Stimulated activated CD4-positive, alpha-beta T cell treated with anti-CD3 and anti-CD28 coated beads, Interleukin-15, amount 100 ng/mL, for 24 hours (primary cell): Measurements from ENCODE around the gene MTTP.
"Not testable (repeated sequence)": the region's sequence is repeated elsewhere in the genome, so short reads cannot be mapped to it uniquely, and the experiment has no call there.

Source experiments
- DNase-seq: peaks from one replicate; pipeline ENCODE4 v3.0.0-alpha.2; 2020

The MTTP gene

DNA sequence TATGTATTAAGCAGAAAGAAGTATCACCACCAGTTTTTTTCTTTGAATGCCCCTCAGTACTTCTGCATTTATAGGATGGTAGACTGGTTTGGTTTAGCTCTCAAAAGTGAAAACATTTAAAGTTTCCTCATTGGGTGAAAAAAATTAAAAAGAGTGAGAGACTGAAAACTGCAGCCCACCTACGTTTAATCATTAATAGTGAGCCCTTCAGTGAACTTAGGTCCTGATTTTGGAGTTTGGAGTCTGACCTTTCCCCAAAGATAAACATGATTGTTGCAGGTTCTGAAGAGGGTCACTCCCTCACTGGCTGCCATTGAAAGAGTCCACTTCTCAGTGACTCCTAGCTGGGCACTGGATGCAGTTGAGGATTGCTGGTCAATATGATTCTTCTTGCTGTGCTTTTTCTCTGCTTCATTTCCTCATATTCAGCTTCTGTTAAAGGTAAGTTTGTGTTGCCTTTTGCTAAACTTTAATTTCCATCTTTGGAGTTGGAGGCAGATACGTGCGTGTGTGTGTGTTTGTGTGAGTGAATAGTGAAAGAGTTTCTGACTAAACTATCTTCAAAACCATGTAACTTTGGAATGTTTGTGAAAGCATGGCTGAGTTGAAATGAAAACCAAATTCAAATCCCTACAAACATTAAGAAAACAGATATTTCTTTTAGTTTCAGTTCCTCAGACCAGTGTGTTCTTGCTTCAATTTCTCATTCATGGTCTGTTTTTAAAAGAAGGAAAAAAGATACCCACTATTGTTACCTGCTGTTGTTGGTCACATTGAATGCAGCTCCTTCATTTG lies at the start of gene MTTP:
TSS of gene MTTP (plus strand) at position 295 of the 795 bp plus-strand sequence. CDS start at position 381, 86 bp downstream.
- no peak for DNase-seq

DNA sequence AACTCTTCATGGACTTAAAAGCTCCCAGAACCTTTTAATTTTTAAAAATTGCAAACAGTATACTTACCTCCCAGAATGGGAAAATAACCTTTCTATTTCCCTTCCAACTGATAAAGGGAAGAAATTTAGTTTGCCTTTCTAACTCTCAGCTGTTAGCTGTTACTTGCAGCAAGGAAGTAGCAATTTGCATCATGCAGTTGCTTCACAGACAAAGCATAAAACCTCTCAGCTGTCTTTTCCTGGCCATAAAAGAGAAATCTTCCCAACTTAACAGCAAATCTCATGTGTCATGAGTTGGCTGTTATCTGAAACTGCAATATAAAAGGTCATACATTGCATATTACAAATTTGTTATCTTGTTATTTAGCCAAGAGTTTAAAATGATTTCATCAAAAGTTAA lies 45.4 kb upstream of the MTTP start:
- no peak for DNase-seq

DNA sequence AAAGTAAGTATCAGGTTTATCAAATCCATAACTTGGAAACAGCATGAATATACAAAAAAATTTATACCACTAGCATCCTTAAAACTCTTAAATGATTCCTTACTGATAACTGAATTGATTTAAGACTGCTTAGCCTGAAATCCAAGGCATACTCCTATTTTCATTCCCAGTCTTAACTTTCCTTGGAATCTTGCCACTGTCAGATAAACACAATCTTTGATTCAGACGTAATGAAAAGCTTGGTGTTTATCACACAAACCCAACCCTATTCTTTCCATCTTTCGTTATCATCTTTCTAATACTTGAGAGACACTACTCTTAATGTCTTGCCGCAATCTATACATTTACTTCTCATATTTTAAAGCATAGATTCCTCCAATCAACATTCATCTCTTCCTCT lies 44.7 kb upstream of the MTTP start:
- DNase-seq, result no peak

DNA sequence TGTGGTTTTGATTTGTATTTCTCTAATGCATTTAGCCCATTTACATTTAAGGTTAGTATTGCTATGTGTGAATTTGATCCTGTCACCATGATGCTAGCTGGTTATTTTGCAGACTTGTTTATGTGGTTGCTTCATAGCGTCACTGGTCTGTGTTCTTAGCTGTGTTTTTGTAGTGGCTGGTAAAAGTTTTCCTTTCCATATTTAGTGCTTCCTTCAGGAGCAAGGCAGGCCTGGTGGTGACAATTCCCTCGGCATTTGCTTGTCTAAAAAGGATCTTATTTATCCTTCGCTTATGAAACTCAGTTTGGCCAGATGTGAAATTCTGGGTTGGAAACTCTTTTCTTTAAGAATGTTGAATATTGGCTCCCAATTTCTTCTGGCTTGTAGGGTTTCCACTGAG lies 39.9 kb upstream of the MTTP start:
- DNase-seq, result not testable (repeated sequence)

DNA sequence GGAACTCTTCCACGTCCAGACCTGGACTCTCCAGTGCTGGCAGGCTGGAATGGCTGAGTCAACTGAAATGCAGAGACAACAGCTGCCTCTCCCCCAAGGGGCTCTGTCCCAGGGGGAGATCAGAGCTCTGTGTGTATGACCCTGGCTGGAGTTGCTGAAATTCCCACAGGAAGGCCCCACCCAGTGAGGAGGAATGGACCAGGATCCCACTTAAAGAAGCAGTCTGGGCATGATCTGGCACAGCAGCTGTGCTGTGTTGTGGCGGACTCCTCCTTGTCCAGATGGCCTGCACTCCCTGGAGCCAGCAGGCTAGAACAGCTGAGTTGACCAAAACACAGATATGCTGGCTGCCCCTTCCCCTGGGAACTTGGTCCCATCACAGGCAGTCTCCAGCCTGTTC lies 38.4 kb upstream of the MTTP start:
- DNase-seq, result no peak

DNA sequence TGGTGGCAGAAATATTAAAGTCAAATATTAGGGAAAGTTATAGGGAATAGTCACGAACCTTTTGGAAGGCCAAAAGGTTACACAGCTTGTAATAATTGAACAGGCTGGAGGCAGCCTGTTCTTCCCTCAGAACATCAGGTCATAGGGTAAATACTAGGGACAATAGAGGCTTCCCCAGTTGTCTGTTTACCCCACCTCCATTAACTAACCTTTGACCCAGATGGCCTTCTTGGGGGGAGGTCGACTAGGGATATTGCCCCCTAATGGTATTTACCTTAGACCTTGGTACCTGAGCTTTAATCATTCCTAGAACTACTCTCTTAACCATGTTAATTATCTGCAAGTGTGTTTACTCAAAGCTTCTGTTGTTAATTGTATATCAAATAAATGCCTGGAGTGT lies 37.8 kb upstream of the MTTP start:
- DNase-seq, result no peak

DNA sequence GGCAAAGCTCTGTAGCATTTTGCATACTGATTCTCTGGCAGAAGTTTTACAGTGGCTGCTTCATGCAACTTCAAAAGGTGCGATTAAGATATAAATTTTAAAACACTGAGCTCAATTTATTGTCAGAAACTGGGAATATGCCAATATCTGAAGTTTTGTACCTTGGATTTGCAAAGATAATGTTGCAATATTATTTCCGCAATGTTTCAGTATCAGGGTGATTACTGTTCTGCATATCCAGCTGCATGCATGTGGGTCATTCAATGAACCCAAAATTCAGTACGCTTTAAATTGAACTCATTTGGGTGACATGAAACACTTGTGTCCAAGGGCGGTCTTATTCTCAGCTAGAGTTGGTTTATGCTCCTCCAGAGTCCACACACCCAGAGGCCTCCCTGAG lies 37.0 kb upstream of the MTTP start:
- no peak for DNase-seq

DNA sequence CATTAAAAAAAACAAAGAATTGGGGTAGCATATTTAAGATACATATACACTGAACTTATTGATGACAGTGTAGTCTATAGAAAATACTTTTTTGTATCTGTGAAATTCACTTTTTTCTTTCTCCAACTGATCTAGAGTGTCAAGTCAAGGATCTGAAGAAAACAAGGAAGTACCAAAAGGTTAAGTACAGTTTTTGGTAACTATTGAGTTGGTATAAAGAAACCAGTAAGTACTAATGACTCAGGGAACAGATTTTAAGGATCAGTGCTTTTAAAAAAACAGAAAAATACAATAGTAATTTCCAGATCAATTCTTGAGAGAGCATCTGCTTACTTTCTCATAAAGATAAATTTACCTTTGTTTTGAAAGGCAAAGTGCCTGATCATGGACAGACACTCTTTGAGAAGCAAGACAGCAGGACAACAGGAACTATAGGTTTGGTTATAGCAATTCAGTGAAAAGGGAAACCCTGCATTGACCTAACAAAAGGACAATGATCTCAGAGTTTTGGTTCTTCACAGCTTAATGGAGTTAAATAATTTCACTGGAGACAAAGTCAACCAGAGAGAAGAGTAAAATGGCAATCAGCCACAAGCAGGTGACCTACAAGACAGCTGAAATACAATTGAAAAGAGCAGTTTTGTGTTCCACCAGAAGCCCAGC lies 34.2 kb upstream of the MTTP start:
- DNase-seq, result no peak

DNA sequence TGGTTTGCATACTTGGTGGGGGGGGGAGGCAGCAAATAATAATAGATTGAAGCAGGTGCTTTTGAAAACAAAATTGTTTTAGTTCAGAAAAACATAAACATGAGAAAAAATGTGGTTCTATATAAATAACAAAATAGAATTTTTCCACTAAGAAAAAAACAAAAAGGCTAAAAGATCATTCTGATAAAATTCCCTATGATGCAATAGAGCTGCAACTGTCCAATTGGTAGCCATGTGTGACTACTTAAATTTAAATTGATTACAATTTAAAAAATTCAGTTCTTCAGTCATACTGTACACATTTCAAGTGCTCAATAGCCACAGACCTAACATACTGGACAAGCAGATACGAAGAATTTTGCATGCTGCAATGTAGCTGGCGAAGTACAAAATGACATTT lies 21.8 kb upstream of the MTTP start:
- DNase-seq, result no peak

DNA sequence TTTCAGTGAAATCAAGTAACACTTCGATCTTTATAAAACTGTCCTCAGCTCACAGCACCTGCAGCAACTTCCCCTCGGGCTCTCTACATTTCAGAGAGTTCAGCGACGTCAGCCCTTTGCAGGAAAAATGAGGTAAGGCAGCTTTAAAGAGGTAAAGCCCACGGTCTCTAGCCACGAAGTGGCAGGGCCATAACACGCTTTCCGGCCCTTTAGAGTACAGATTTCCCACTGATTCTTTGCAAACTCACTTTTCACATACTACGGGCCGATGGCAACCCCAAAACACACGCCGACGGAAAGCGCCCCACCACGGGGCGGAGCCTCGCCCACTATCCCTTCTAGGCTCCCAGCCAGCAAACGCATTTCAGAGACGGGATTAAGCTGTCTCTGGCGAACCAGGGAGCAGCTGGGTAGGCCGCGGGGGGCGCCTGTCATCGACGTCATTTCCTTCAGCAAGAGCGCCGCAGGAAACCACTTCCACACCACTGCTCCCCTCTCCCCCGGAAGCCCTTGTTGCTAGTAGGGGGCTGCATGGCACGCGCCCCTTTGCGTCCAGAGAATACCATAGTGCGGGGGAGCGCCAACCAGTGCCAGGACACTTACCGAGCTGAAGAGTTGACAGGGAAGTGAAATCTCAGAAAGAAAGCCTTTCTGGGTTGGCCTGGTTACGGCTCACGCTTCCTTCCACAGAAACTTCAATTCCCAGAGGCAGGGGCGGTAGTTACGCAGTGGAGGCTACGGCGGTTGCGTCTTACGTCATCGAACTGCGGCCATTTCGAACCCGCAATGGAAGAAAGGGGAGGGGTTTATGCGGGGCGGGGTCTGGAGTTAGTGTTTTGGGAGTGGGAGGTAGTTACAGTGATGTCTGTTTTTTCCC lies 11.1 kb upstream of the MTTP start, which contains the start of gene TRMT10A:
TSS of gene TRMT10A (minus strand) at position 730 of the 877 bp plus-strand sequence. CDS start 4,701 bp downstream, outside the sequence.
- peak; percentile 97 for DNase-seq

DNA sequence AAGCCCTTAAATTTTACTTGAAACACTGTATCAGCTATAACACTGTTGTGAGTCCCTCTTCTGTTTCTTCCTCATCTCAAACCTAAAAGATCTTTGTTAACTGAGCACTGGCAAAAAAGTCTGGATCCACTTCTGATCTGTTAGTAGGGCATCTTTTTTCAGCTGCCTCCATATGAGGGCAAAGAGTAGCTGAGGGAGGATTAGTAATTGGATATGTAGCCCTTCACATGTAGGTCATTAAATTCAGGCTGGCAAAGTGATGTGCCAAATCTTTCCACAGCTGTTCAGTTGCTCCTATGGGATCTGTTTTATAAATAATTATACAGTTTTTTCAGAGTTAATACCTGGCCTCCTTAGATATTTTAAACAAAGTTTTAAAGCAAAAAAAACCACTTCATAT lies 9.7 kb upstream of the MTTP start:
- DNase-seq, result no peak

DNA sequence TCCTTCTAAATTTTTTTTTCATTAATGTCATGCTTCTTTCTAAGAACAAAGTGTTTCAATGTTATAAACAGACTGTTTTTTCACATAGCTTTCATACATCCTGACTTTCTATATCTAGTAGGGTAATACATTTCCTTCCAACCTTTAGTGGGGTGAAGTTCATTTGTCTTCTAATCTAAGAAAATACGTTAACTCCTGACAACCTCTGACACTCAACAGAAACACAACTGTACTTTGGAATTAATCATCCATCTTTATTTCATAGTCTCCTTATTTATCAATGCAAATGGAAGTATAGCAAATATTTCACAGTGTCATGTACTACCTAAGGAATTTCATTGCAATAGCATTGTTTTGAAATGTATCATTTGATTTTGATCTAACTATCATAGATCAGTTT lies 2.7 kb upstream of the MTTP start:
- no peak for DNase-seq

DNA sequence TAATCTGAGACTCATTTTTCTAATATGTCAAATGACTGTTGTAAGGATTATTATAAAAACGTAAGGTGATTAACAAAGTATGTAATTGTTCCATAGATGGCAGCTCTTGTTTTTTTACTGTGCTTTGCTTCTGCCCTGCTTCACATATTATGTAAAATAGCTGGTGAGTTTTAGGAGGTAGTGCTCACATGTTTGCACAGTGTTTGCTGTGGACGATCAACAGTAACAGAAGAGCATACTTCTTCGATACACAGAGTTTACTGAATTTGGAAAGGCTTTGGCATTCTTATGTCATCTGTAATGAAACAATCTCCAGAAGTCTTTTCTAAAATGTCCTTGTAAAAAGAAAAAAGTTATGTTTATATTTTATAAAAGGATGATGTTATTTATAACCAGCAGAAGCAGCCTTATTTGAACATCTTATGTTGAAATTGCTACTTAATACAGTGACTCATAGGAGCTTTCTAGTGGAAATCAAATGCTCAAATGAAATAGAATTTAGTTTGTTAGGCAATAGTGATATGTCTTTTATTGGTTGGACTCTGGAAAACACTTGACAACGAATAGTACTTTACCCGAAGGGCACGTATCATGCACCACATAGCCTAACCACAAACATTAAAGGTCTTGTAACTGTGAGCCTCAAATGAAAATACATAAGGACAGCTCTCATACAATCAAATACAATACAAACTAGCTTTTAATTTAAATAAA lies 1.9 kb upstream of the MTTP start:
- no peak for DNase-seq

DNA sequence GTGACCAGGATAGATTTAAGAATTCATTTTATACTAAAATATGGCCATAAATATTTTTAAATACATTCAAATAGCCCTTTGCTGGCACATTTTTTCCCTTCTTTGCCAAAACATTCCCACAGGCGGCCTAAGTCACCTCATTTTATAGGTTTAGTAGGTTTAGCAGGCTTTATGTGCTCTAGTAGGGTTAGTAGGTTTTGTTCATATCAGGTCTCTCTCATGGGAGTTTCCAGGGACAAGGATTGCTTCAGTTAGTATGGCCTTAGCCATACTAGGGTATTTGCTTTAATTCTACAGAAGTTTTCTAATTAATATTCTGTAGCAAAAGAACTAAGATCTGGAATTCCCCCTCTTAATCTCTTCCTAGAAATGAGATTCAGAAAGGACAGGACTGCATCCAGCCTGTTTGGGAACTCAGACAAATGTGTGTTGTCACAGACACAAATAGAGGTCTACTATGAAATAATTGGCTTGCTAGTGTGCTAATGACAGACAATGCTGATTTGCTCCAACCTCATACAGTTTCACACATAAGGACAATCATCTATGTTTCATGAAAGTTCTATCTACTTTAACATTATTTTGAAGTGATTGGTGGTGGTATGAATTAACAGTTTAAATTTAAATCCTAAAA lies 772 bp upstream of the MTTP start:
- no peak for DNase-seq

DNA sequence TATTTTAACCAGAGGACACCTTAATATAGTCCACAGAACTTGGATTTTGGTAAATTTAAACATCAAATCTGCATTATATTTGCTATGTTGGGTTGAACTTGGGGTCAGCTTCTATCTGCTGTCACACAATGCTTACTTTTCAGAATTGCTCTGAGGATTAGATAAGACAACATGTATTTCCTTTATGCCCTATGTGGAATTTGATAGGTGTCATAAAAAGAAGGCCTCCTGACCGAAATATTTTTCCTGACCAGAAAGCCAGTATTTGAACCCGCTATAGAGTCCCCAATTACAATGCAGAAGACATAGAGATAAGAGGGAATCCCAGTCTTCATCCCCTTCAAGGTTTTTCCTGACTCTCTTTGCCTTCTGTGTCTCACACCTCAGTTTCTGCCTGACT lies 4.1 kb downstream of the MTTP start:
- DNase-seq, result no peak

DNA sequence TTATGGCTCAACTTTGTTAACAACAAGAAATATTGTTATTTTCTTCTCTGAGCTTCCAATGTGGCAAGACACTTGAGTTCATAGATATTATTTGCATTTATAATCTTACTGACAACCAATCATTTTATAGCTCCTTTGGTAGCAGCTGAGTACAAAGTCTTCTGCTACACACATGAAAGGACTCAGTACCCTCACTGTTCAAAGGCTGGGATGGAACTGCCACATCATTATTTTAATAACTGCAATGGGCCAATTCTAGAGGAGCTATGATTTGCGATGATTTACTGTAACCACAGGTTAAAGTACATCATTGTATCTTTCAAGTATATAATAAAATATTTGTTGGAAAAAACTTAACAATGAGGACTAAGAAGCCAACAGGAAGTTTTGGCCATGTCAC lies 10.9 kb downstream of the MTTP start:
- no peak for DNase-seq

DNA sequence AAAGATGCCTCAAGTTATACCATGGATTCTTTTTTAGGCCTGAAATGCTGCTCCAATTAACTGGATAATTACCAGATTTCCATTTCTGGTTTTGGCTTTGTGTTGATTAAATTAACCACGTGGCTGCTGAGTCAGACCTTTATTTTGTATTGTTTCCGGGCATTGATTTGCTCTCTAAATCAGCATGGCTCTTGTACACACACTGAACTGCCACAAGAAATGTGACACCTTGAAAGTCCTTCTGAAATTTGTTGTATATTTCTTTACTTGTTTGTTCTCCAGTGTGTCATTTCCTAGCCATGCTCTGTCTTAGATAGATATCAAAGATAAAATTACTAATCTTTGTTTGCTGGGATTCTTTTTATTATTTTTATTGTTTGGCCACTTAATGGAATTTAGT lies 11.7 kb downstream of the MTTP start:
- no peak for DNase-seq

DNA sequence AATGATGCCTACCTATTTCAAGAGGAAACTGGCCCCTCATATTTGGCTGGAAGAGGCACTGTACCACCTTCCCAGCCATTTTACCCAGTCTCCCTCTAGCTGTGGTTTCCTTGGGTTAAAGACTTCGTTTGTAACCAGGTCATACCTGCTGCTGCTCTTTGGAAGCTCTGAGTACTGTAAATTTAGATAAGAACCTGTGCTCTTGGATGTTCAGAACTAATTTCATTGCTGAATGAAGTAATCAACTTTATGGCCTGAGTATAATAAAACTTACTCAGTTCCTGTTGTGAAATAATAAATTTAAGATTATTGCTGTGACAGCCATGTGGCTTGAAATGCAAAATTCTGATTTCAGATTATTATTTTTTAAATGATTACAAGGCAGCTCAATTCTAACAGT lies 12.2 kb downstream of the MTTP start:
- DNase-seq, result no peak

DNA sequence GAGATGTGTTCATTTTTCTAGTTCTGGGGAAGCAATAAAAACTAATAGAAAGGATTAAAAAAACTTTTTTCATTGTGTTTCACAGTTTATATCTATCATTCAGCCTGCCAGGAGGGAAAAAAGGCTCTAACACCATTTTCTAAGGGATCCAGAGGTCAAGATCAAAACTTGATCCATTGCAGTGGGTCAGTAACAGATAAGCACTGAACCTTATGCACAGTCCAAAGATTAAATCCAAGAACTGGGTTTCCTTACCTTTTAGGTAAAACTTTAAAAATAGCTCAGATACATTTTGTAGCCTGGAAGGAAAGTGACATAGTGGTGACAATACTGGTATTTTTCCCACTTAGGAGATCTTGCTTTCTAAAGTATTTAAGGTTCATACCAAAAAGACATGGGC lies 12.7 kb downstream of the MTTP start:
- no peak for DNase-seq

DNA sequence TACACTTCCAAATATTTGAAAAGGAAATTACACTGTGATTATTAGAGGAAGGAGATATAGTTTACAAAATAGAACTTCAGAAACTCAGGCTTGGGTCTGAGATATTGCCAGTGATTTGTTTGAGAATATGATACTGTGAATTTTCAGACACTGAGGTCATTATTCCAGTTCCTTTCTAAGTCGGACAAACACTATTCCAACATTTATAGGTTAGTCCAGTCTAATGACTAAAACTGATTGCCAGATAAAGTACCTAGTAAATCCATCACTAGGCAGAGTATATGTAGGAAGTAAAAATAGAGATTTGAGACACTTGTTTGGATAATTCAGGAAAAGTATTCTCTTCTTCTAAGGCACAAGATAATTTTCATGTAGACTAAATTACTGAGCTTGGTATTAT lies 13.2 kb downstream of the MTTP start:
- DNase-seq, result no peak

DNA sequence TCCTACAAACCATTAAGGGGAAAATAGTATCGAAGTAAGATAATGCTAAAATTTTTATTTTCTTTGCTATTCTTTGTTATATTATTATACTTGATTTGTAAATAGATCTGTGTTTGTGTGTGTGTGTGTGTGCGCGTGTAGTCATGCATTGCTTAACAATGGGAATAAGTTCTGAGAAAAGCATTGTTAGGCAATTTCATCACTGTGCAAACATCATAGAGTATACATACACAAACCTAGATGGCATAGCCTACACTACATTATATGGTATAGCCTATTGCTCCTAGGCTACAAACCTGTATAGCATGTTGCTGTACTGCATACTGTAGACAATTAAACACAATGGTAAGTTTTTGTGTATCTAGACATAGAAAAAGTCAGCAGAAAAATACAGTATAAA lies 17.1 kb downstream of the MTTP start:
- no peak for DNase-seq
